H9 (cell line): ENCODE data around the gene TRNT1. TPM values are rescaled to one million over a fixed set of nuclear protein-coding genes. Genes with fewer than 3 reads are reported as not detected.

Experiments
- DNase-seq: peaks from one replicate; pipeline ENCODE4 v3.0.0-alpha.2; 2017
- H2AFZ ChIP-seq: one replicate; pipeline ENCODE4 v1.6.1; 2013; ENCODE audit warnings: mild to moderate bottlenecking, low read length, control low read depth, moderate library complexity
- H2AK5ac ChIP-seq: 2 replicates; pipeline ENCODE4 v1.6.1; 2013; ENCODE audit warnings: low read length, control low read depth, mixed read lengths; ENCODE audit not compliant: insufficient read length
- H2BK120ac ChIP-seq: one replicate; pipeline ENCODE4 v1.6.1; 2013; ENCODE audit warnings: low read depth, mild to moderate bottlenecking, low read length, control low read depth, inconsistent platforms; ENCODE audit not compliant: poor library complexity, severe bottlenecking
- H2BK12ac ChIP-seq: 2 replicates; pipeline ENCODE4 v1.6.1; 2013; ENCODE audit warnings: low read length, control low read depth, mixed read lengths, low read depth; ENCODE audit not compliant: insufficient read length
- H2BK15ac ChIP-seq: 2 replicates; pipeline ENCODE4 v1.6.1; 2013; ENCODE audit warnings: low read depth, low read length, control low read depth
- H2BK20ac ChIP-seq: one replicate; pipeline ENCODE4 v1.6.1; 2013; ENCODE audit warnings: low read depth, mild to moderate bottlenecking, low read length, control low read depth, inconsistent platforms; ENCODE audit not compliant: poor library complexity, severe bottlenecking
- H2BK5ac ChIP-seq: 2 replicates; pipeline ENCODE4 v1.6.1; 2013; ENCODE audit warnings: low read length, control low read depth, mixed read lengths; ENCODE audit not compliant: insufficient read length
- H3K14ac ChIP-seq: 2 replicates; pipeline ENCODE4 v1.6.1; 2013; ENCODE audit warnings: low read length, control low read depth; ENCODE audit not compliant: insufficient read depth
- H3K18ac ChIP-seq: 2 replicates; pipeline ENCODE4 v1.6.1; 2013; ENCODE audit warnings: low read depth, mild to moderate bottlenecking, mixed read lengths, low read length, control low read depth; ENCODE audit not compliant: insufficient read length
- H3K23ac ChIP-seq: 2 replicates; pipeline ENCODE4 v1.6.1; 2013; ENCODE audit warnings: low read length, control low read depth, mixed read lengths, low read depth; ENCODE audit not compliant: insufficient read length
- H3K23me2 ChIP-seq: 2 replicates; pipeline ENCODE4 v1.6.1; 2013; ENCODE audit warnings: low read depth, mild to moderate bottlenecking, mixed read lengths, low read length, control low read depth; ENCODE audit not compliant: insufficient read length, poor library complexity, severe bottlenecking
- H3K27ac ChIP-seq: 2 replicates; pipeline ENCODE4 v1.5.1; 2013; ENCODE audit warnings: low read length, control low read depth, mixed read lengths, low read depth; ENCODE audit not compliant: insufficient read length
- H3K27me3 ChIP-seq: 2 replicates; pipeline ENCODE4 v1.6.1; 2013; ENCODE audit warnings: low read length, control low read depth, inconsistent platforms; ENCODE audit not compliant: insufficient read depth
- H3K4ac ChIP-seq: 2 replicates; pipeline ENCODE4 v1.6.1; 2013; ENCODE audit warnings: low read depth, mild to moderate bottlenecking, control low read depth, inconsistent platforms, low read length, moderate library complexity
- H3K4me1 ChIP-seq: 2 replicates; pipeline ENCODE4 v1.6.1; 2013; ENCODE audit warnings: low read length, control low read depth, inconsistent platforms; ENCODE audit not compliant: insufficient read depth
- H3K4me2 ChIP-seq: 2 replicates; pipeline ENCODE4 v1.6.1; 2013; ENCODE audit warnings: low read length, control low read depth, mixed read lengths; ENCODE audit not compliant: insufficient read length, insufficient read depth
- H3K56ac ChIP-seq: 2 replicates; pipeline ENCODE4 v1.6.1; 2013; ENCODE audit warnings: low read depth, mild to moderate bottlenecking, mixed read lengths, low read length, control low read depth; ENCODE audit not compliant: insufficient read length
- H3K79me1 ChIP-seq: 2 replicates; pipeline ENCODE4 v1.6.1; 2013; ENCODE audit warnings: low read depth, mild to moderate bottlenecking, moderate library complexity, low read length, control low read depth, inconsistent platforms; ENCODE audit not compliant: insufficient read depth, poor library complexity, severe bottlenecking
- H3K79me2 ChIP-seq: 2 replicates; pipeline ENCODE4 v1.6.1; 2013; ENCODE audit warnings: low read length, control low read depth, inconsistent platforms; ENCODE audit not compliant: insufficient read depth
- H3K9ac ChIP-seq: 2 replicates; pipeline ENCODE4 v1.6.1; 2013; ENCODE audit warnings: low read length, control low read depth, mixed read lengths; ENCODE audit not compliant: insufficient read length; ENCODE audit errors: extremely low read depth
- H3K9me3 ChIP-seq: one replicate; pipeline ENCODE4 v1.6.1; 2013; ENCODE audit warnings: low read depth, low read length, inconsistent platforms; ENCODE audit not compliant: control insufficient read depth
- H3T11ph ChIP-seq: one replicate; pipeline ENCODE4 v1.6.1; 2013; ENCODE audit warnings: mild to moderate bottlenecking, low read length, control low read depth, inconsistent platforms
- H4K20me1 ChIP-seq: one replicate; pipeline ENCODE4 v1.6.1; 2013; ENCODE audit not compliant: control insufficient read depth, insufficient read length, insufficient read depth
- H4K5ac ChIP-seq: 2 replicates; pipeline ENCODE4 v1.6.1; 2013; ENCODE audit warnings: low read depth, mild to moderate bottlenecking, mixed read lengths, low read length, control low read depth; ENCODE audit not compliant: insufficient read length
- H4K8ac ChIP-seq: replicated peaks from 2 replicates; pipeline ENCODE4 v1.6.1; 2013; ENCODE audit warnings: low read length, control low read depth, mixed read lengths, low read depth; ENCODE audit not compliant: insufficient read length
- H4K91ac ChIP-seq: 2 replicates; pipeline ENCODE4 v1.6.1; 2013; ENCODE audit warnings: low read depth, mild to moderate bottlenecking, moderate library complexity, mixed read lengths, low read length, control low read depth; ENCODE audit not compliant: insufficient read length
- H3K27ac Mint-ChIP-seq, 3 experiments: 2 replicates in 2 of 3; 3 replicates in 1 of 3; pipeline ENCODE4 v1.8.0; 2020 to 2021; ENCODE audit warnings: mixed read lengths in 3 of 3, mild to moderate bottlenecking in 1 of 3, moderate library complexity in 1 of 3
- H3K27me3 Mint-ChIP-seq: 2 replicates; pipeline ENCODE4 v1.8.0; 2021; ENCODE audit warnings: low read depth, mild to moderate bottlenecking, moderate library complexity, mixed read lengths
- H3K36me3 Mint-ChIP-seq, 3 experiments: 2 replicates in 2 of 3; 3 replicates in 1 of 3; pipeline ENCODE4 v1.8.0; 2020 to 2021; ENCODE audit warnings: low read depth in 3 of 3, mixed read lengths in 3 of 3; ENCODE audit not compliant: insufficient read depth in 1 of 3
- H3K4me1 Mint-ChIP-seq, 2 experiments: 2 replicates each; pipeline ENCODE4 v1.8.0; 2020; ENCODE audit warnings: mixed read lengths in 2 of 2
- H3K4me3 Mint-ChIP-seq, 2 experiments: 2 replicates in 1 of 2; 3 replicates in 1 of 2; pipeline ENCODE4 v1.8.0; 2020 to 2021; ENCODE audit warnings: mild to moderate bottlenecking in 2 of 2, mixed read lengths in 2 of 2, moderate library complexity in 1 of 2
- H3K9me3 Mint-ChIP-seq, 2 experiments: 2 replicates in 1 of 2; 3 replicates in 1 of 2; pipeline ENCODE4 v1.8.0; 2020; ENCODE audit warnings: mild to moderate bottlenecking in 2 of 2, mixed read lengths in 2 of 2, moderate library complexity in 1 of 2
- WGBS: extraction: QIAGEN DNeasy Blood & Tissue Kit; methylation state at CpG from one replicate; pipeline ENCODE4 v1.1.7; 2013; ENCODE audit warnings: missing lambda C conversion rate, low lambda C conversion rate, mixed read lengths; ENCODE audit not compliant: insufficient read length; ENCODE audit errors: extremely low coverage; 5-methylcytosine and 5-hydroxymethylcytosine counted together
- total RNA-seq: library from RNA; stranded (reverse); gene quantifications from 2 replicates; pipeline ENCODE4 v1.2.1, GENCODE V29; 2021
- TF ChIP-seq, protein P1 (sequence below): fragments of 200-600 bp; sonication (generic); conservative IDR thresholded peaks from 3 replicates; pipeline ENCODE4 v1.8.0; 2021; ENCODE audit warnings: antibody characterized with exemption, mild to moderate bottlenecking

TRNT1 gene
- total RNA-seq, 1 experiment from 2014 or later = 49.2 TPM

- H3K9me3 Mint-ChIP-seq = no peaks in the 10 kb centered on the region
- no peak overlapping the region for H3K9ac ChIP-seq
- H4K8ac ChIP-seq = no peak overlapping the region
- peaks cover 23 to 52% (median 51%) of the 10 kb centered on the region in 3 experiments; a peak in 6 of 7 replicates for H3K36me3 Mint-ChIP-seq
- H3K23me2 ChIP-seq = no peaks in the 10 kb centered on the region
- no peak for DNase-seq
- H3K79me1 ChIP-seq = no peaks in the 10 kb centered on the region
- peak overlapping the region in 1 of 3 experiments; percentile 1; a peak in 3 of 7 replicates for H3K27ac Mint-ChIP-seq
- TF ChIP-seq, protein P1, sequence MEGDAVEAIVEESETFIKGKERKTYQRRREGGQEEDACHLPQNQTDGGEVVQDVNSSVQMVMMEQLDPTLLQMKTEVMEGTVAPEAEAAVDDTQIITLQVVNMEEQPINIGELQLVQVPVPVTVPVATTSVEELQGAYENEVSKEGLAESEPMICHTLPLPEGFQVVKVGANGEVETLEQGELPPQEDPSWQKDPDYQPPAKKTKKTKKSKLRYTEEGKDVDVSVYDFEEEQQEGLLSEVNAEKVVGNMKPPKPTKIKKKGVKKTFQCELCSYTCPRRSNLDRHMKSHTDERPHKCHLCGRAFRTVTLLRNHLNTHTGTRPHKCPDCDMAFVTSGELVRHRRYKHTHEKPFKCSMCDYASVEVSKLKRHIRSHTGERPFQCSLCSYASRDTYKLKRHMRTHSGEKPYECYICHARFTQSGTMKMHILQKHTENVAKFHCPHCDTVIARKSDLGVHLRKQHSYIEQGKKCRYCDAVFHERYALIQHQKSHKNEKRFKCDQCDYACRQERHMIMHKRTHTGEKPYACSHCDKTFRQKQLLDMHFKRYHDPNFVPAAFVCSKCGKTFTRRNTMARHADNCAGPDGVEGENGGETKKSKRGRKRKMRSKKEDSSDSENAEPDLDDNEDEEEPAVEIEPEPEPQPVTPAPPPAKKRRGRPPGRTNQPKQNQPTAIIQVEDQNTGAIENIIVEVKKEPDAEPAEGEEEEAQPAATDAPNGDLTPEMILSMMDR = no peak
- no peak overlapping the region for H2BK20ac ChIP-seq
- no peak overlapping the region for H2BK5ac ChIP-seq
- no peak overlapping the region for H3K23ac ChIP-seq
- H2BK15ac ChIP-seq = no peak overlapping the region
- no peaks in the 10 kb centered on the region for H3K27me3 ChIP-seq
- no peak overlapping the region for H3K4me2 ChIP-seq
- H3K4me3 Mint-ChIP-seq = no peak overlapping the region
- H4K5ac ChIP-seq = no peak overlapping the region
- H2AFZ ChIP-seq = no peak overlapping the region
- no peak overlapping the region for H4K91ac ChIP-seq
- no peak overlapping the region for H3K56ac ChIP-seq
- no peak overlapping the region for H2BK12ac ChIP-seq
- no peak overlapping the region for H2AK5ac ChIP-seq
- no peak overlapping the region for H2BK120ac ChIP-seq
- no peaks in the 10 kb centered on the region for H3K9me3 ChIP-seq
- no peaks in the 10 kb centered on the region for H3K27me3 Mint-ChIP-seq
- H3K27ac ChIP-seq = no peak overlapping the region
- no peaks in the 10 kb centered on the region for H3K4me1 ChIP-seq
- H3K4ac ChIP-seq = no peak overlapping the region
- H3K79me2 ChIP-seq = peaks cover 3% of the 10 kb centered on the region; the same call in 1 of the 2 replicates
- H3K14ac ChIP-seq = no peak overlapping the region
- H3T11ph ChIP-seq = no peak overlapping the region
- H3K18ac ChIP-seq = no peak overlapping the region
- WGBS = no CpG with 5 or more reads among the region's 4 CpGs
- 0 out of 4 replicates have a peak, but pooled peaks cover 0 to 4% of the 10 kb centered on the region in 2 experiments for H3K4me1 Mint-ChIP-seq
- H4K20me1 ChIP-seq = no peaks in the 10 kb centered on the region
Measured at GRCh38 chr3:3134750-3135448, 8.2 kb downstream of the TRNT1 start.
